Astrocyte (in vitro differentiated cells and primary cell): ENCODE results near the gene MRPL41.

Experiments
- EZH2 ChIP-seq: IDR thresholded peaks from 2 replicates; pipeline ENCODE4 v1.6.1; 2012; ENCODE audit warnings: mild to moderate bottlenecking, low read length, inconsistent platforms; ENCODE audit not compliant: insufficient read depth
- TF ChIP-seq, protein P1 (sequence below): IDR thresholded peaks from 2 replicates; pipeline ENCODE4 v1.5.1; 2011; ENCODE audit warnings: low read depth, mild to moderate bottlenecking, inconsistent platforms, low read length, moderate library complexity; ENCODE audit not compliant: insufficient read depth

GRCh38 chr9:137586854-137587253, 35.2 kb downstream of the MRPL41 start:
- TF ChIP-seq EZH2, result no peak
- TF ChIP-seq, protein P1, sequence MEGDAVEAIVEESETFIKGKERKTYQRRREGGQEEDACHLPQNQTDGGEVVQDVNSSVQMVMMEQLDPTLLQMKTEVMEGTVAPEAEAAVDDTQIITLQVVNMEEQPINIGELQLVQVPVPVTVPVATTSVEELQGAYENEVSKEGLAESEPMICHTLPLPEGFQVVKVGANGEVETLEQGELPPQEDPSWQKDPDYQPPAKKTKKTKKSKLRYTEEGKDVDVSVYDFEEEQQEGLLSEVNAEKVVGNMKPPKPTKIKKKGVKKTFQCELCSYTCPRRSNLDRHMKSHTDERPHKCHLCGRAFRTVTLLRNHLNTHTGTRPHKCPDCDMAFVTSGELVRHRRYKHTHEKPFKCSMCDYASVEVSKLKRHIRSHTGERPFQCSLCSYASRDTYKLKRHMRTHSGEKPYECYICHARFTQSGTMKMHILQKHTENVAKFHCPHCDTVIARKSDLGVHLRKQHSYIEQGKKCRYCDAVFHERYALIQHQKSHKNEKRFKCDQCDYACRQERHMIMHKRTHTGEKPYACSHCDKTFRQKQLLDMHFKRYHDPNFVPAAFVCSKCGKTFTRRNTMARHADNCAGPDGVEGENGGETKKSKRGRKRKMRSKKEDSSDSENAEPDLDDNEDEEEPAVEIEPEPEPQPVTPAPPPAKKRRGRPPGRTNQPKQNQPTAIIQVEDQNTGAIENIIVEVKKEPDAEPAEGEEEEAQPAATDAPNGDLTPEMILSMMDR, result no peak
